GM13976 (cell line): ENCODE data around the gene SELPLG.
"Not testable (repeated sequence)": the region's sequence is repeated elsewhere in the genome, so short reads cannot be mapped to it uniquely, and the experiment has no call there.

Experiments used
- DNase-seq: peaks from one replicate; pipeline ENCODE4 v3.0.0; 2012; ENCODE audit warnings: low spot score
- in situ Hi-C: fragments of 300-500 bp; cut with MboI; formaldehyde crosslinking; loops from one replicate; pipeline ENCODE4 v1.12.0; 2022; ENCODE audit warnings: low sequenced_read_pairs, mixed read lengths, inconsistent platforms; ENCODE audit not compliant: unreplicated experiment
- TF ChIP-seq, protein P1 (sequence below): IDR thresholded peaks from 2 replicates; pipeline ENCODE4 v1.5.1; 2012; ENCODE audit warnings: borderline replicate concordance, mild to moderate bottlenecking; ENCODE audit not compliant: insufficient read depth; ENCODE audit errors: extremely low read depth, missing control alignments, control extremely low read depth

SELPLG gene

DNA sequence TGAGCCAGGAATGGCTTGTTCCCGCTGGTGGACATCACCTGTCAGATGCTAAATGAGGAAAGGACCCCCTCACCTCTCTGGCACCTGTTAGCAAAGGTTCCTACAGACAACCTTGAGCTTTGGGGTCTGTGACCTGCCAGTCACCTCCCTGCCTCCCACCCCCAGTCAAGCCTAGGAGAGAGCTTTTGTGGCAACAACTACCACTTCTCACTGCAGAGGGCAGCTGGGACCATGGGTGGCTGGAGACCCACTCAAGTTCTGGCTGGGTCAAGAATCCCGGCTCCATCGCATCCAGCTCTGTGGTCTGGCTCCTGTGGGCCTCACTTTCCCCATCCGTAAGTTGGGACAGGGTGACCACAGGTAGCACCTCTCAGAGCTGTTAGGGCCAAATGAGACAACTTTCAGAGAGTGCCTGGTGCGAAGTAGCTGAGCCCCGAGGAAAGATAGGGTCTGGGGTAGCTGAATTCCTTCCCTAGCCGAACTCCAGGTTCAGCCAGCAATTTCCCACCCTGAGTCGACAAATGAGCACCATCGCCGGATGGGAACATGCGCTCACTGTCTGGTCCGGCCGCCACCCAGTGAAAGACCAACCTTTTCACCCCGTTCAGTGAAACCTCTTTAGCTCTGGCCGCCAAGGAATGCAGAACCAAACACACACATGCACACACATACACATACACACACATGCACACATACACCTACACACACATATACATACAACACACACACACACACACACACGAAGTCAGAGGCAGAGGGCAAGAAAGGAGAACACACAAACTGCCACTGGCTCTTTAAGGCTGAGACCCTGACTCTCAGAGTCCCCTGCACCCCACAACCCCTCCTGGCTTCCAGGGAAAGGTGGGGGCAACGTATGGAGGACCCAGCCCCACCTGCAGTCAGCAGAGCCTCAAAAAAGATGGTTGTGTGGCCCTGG is 37.7 kb downstream of the SELPLG start:
- in situ Hi-C loops = no loop called here
- TF ChIP-seq, protein P1, sequence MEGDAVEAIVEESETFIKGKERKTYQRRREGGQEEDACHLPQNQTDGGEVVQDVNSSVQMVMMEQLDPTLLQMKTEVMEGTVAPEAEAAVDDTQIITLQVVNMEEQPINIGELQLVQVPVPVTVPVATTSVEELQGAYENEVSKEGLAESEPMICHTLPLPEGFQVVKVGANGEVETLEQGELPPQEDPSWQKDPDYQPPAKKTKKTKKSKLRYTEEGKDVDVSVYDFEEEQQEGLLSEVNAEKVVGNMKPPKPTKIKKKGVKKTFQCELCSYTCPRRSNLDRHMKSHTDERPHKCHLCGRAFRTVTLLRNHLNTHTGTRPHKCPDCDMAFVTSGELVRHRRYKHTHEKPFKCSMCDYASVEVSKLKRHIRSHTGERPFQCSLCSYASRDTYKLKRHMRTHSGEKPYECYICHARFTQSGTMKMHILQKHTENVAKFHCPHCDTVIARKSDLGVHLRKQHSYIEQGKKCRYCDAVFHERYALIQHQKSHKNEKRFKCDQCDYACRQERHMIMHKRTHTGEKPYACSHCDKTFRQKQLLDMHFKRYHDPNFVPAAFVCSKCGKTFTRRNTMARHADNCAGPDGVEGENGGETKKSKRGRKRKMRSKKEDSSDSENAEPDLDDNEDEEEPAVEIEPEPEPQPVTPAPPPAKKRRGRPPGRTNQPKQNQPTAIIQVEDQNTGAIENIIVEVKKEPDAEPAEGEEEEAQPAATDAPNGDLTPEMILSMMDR = no peak
- no peak for DNase-seq

DNA sequence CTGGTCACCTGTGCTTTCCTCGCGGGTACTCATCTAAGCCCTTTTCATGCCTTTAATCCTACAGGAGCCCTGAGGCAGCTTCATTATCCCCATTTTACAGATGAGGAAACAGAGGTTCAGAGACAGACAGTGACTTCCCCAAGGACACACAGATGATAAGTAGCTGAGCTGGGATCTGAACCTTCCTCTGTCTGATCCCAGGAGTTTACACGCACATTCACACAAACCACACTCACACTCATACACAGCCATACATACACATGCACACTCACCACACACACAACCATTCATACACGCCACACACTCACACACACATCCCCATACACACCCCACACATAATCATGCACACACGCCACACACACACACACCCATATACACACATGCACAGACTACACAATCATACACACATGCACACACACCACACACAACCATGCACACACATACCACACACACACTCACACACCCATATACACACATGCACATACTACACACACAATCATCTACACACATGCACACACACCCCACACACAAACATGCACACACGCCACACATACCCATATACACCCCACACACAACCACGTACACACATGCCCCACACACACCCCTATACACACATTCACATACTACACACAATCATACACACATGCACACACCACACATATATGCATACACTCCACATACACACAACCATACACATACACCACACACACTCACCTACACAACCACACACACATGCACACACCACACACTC is 38.6 kb downstream of the SELPLG start:
- in situ Hi-C loops = no loop called here

GRCh38 chr12:108594323-108594903 is 39.3 kb downstream of the SELPLG start:
- in situ Hi-C loops = no loop called here
- TF ChIP-seq, protein P1 = no peak
- no peak for DNase-seq

More for the DNA sequence above, 38.6 kb downstream of the SELPLG start:
- DNase-seq = no peak
- TF ChIP-seq, protein P1 = no peak

DNA sequence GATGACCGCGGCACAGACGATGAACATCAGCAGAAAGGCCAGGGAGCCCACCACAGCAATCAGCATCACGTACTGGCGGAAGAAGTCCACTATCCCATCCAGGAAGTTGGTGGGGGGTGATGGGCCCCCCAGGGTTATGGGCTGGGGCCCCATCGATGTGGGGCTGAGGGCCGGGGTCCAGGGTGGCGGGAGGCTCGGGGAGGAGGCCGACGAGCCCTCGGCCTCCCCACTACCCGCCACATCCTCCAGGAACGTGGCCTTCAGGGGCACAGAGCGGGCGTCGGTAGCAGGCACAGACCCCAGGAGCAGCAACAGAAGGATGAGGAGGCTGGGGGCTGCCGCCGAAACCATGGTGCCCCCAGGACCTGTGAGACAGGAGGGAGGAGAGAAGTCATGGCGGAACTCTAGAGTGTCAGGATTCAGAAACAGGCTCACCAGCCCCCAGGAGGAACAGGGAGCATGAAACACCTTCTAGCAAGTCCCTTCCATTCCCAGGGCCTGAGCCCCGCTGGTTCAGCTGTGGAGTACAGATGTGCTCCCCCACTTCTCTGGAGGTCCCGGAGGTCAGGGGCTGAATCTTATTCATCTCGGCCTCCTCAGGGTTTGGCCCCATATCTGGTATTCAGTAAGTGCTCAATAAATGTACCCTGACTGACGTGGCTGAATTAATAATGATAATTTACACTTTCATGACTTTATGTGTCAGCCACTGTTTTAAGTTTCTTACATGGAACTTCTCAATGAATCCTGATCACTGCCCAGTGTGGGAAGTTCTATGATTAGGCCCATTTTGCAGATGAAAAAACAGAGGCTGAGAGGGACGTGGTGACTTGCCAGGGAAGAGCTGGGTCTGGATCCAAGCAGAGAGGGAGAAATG is 41.4 kb downstream of the SELPLG start:
- in situ Hi-C loops = no loop called here
- no peak for DNase-seq
- TF ChIP-seq, protein P1 = no peak

GRCh38 chr12:108591267-108591980 is 42.3 kb downstream of the SELPLG start:
- no peak for DNase-seq
- TF ChIP-seq, protein P1 = no peak
- in situ Hi-C loops = no loop called here

DNA sequence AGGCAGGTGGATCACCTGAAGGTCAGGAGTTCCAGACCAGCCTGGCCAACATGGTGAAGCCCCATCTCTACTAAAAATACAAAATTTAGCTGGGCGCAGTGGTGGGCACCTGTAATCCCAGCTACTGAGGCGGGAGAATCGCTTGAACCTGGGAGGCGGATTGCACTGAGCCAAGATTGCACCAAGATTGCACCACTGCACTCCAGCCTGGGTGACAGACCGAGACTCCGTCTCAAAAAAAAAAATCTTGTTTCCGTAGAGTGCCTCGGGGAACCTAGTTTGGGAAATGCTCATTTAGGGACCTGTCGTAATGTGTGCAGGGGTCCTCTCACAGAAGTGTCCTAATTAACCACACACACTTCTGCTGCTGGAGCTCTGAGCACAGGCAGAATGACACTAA is 43.2 kb downstream of the SELPLG start:
- in situ Hi-C loops = not testable (repeated sequence)

More for the DNA sequence above, 43.2 kb downstream of the SELPLG start:
- not testable (repeated sequence) for DNase-seq
